Stimulated activated naive CD8-positive, alpha-beta T cell treated with anti-CD3 and anti-CD28 coated beads, Interleukin-15, Interleukin-2, amounts not matched to agents 100 U/mL and 50 U/mL, for 24 hours (primary cell): ENCODE data around the gene PDGFRB.
A peak's percentile ranks its signal among the peaks of the same experiment; 100 is the strongest.
"Not testable (repeated sequence)": the region's sequence is repeated elsewhere in the genome, so short reads cannot be mapped to it uniquely, and the experiment has no call there.

ENCODE experiments used
- ATAC-seq: fragments of 150-1000 bp; cut with Tn5 transposase; one replicate; pipeline ENCODE4 v1.10.0; 2021
- DNase-seq: peaks from one replicate; pipeline ENCODE4 v3.0.0; 2021

PDGFRB gene

GRCh38 chr5:150113047-150113744, 42.4 kb downstream of the PDGFRB start:
- DNase-seq (no peak), ATAC-seq (no peak)

- DNase-seq (no peak), ATAC-seq (no peak)
These were observed 43.2 kb downstream of the PDGFRB start for GRCh38 chr5:150112201-150113046.

- DNase-seq (no peak), ATAC-seq (no peak)
These were observed 44.5 kb downstream of the PDGFRB start for GRCh38 chr5:150111122-150111521.

- no peak for DNase-seq
These were observed 45.7 kb downstream of the PDGFRB start for GRCh38 chr5:150109921-150110320.

GRCh38 chr5:150108711-150109514, 46.7 kb downstream of the PDGFRB start:
- ATAC-seq (no peak), DNase-seq (no peak)

More at GRCh38 chr5:150109921-150110320, 45.7 kb downstream of the PDGFRB start:
- no peak for ATAC-seq

- ATAC-seq = no peak
- no peak for DNase-seq
These were observed 47.7 kb downstream of the PDGFRB start for GRCh38 chr5:150107909-150108447.

GRCh38 chr5:150106674-150107426, 48.8 kb downstream of the PDGFRB start:
- ATAC-seq (no peak), DNase-seq (no peak)

- DNase-seq = no peak
- no peak for ATAC-seq
These were observed 49.6 kb downstream of the PDGFRB start for GRCh38 chr5:150105928-150106615.

- ATAC-seq = no peak
- no peak for DNase-seq
These were observed 51.1 kb downstream of the PDGFRB start for GRCh38 chr5:150104550-150104870.

- DNase-seq (no peak), ATAC-seq (no peak)
These were observed 51.7 kb downstream of the PDGFRB start for GRCh38 chr5:150103678-150104549.

- no peak for DNase-seq
- ATAC-seq = no peak
These were observed 54.6 kb downstream of the PDGFRB start for GRCh38 chr5:150101023-150101422.

- no peak for ATAC-seq
- no peak for DNase-seq
These were observed 58.5 kb downstream of the PDGFRB start for GRCh38 chr5:150097152-150097551.

GRCh38 chr5:150092159-150092787, 63.4 kb downstream of the PDGFRB start:
- DNase-seq (no peak), ATAC-seq (peak; percentile 55)

- ATAC-seq = peak; percentile 20
- DNase-seq = no peak
These were observed 69.5 kb downstream of the PDGFRB start, which contains the start of gene CSF1R for GRCh38 chr5:150085950-150086715. CSF1R (minus strand) TSS chr5:150086554; CDS start chr5:150086427, 127 bp downstream.

GRCh38 chr5:150085191-150085912, 70.3 kb downstream of the PDGFRB start:
- DNase-seq = no peak
- ATAC-seq = no peak

GRCh38 chr5:150084754-150085153, 70.9 kb downstream of the PDGFRB start:
- ATAC-seq, DNase-seq: not testable (repeated sequence)

GRCh38 chr5:150082889-150083288, 72.8 kb downstream of the PDGFRB start:
- ATAC-seq (no peak), DNase-seq (no peak)

- ATAC-seq (no peak), DNase-seq (no peak)
These were observed 73.3 kb downstream of the PDGFRB start for GRCh38 chr5:150082374-150082773.
